ENCODE measurements around the gene EXOC3L1.

The EXOC3L1 gene

DNA sequence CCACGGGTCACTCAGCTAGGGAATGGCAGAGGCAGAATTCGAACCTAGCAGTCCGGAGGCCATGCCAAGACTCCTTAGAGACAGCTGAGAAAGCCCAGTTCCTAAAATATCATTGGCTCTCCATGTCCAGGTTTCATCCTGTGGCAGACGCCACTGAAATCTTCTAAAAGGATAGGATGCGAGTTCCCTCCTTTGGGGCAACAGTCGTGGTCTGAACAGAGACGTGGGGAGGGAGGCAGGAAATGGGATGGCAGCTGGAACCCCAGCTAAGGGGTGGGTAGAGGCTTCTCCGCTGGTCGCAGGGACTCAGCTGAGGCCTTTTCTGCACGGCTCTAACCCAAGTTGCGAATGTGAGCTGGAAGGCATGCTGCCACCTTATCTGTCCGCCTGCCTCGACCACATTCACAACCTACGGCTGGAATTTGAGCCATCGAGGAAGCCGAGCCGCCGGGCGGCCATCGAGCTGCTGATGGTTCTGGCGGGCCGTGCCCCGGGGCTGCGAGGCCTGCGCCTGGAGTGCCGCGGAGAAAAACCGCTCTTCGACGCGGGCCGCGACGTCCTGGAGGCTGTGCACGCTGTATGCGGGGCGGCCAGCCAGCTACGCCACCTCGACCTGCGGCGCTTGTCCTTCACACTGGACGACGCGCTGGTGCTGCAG lies 27.3 kb downstream of the EXOC3L1 start:
- no peak for ATAC-seq
- no peak for TF ChIP-seq TOX (CRISPR knock-in tag; IDR thresholded peaks at IDR 0.05; ENCODE audit: borderline replicate concordance)
- no peak for TF ChIP-seq ZC3H10 (CRISPR knock-in tag; IDR thresholded peaks at IDR 0.05)
- no peak for TF ChIP-seq ARNTL (CRISPR knock-in tag; IDR thresholded peaks at IDR 0.05; ENCODE audit: borderline replicate concordance, low read depth)
- no peak for TF ChIP-seq POU6F1 (CRISPR knock-in tag; IDR thresholded peaks at IDR 0.05; ENCODE audit: borderline replicate concordance, low read depth)
- no peak for TF ChIP-seq RARB (CRISPR knock-in tag; IDR thresholded peaks at IDR 0.05)

DNA sequence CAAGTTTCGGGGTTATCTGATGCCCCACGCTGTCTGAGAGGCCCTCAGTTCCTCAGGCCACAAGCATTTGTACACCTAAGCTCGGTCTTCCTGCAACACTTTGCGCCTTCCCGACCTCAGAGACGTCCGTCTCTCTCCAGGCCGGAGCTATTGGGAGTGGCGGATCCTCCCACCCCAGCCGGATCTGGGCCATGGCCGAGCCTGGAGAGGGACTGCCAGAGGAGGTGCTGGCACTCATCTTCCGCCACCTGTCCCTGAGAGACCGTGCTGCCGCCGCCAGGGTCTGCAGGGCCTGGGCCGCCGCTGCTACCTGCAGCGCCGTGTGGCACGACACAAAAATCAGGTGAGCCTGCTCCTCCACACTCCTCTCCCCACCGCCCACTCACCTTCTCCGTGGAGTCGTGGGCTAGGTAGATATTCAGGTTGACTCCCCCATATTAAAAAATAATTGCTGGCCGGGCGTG lies 28.3 kb downstream of the EXOC3L1 start:
- no peak for TF ChIP-seq TOX (CRISPR knock-in tag; IDR thresholded peaks at IDR 0.05; ENCODE audit: borderline replicate concordance)
- TF ChIP-seq, protein P1, sequence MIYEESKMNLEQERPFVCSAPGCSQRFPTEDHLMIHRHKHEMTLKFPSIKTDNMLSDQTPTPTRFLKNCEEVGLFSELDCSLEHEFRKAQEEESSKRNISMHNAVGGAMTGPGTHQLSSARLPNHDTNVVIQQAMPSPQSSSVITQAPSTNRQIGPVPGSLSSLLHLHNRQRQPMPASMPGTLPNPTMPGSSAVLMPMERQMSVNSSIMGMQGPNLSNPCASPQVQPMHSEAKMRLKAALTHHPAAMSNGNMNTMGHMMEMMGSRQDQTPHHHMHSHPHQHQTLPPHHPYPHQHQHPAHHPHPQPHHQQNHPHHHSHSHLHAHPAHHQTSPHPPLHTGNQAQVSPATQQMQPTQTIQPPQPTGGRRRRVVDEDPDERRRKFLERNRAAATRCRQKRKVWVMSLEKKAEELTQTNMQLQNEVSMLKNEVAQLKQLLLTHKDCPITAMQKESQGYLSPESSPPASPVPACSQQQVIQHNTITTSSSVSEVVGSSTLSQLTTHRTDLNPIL (CRISPR knock-in tag; IDR thresholded peaks at IDR 0.05; ENCODE audit: low read depth): no peak
- no peak for TF ChIP-seq ZNF565 (CRISPR knock-in tag; conservative IDR thresholded peaks at IDR 0.05; ENCODE audit: low read depth)
- TF ChIP-seq OSR1 (CRISPR knock-in tag; IDR thresholded peaks at IDR 0.05): no peak
- TF ChIP-seq ARNTL (CRISPR knock-in tag; IDR thresholded peaks at IDR 0.05; ENCODE audit: borderline replicate concordance, low read depth): no peak
- TF ChIP-seq ZNF8 (CRISPR knock-in tag; IDR thresholded peaks at IDR 0.05): no peak
- no peak for TF ChIP-seq RARB (CRISPR knock-in tag; IDR thresholded peaks at IDR 0.05)
- TF ChIP-seq ESRRG (CRISPR knock-in tag; IDR thresholded peaks at IDR 0.05): no peak
- TF ChIP-seq CSDC2 (CRISPR knock-in tag; IDR thresholded peaks at IDR 0.05): no peak
- no peak for TF ChIP-seq POU6F1 (CRISPR knock-in tag; IDR thresholded peaks at IDR 0.05; ENCODE audit: borderline replicate concordance, low read depth)
- TF ChIP-seq ZFP30 (CRISPR knock-in tag; IDR thresholded peaks at IDR 0.05): no peak
- TF ChIP-seq TCF4 (CRISPR knock-in tag; IDR thresholded peaks at IDR 0.05; ENCODE audit: borderline replicate concordance): no peak
- no peak for TF ChIP-seq PATZ1 (CRISPR knock-in tag; IDR thresholded peaks at IDR 0.05; ENCODE audit: borderline replicate concordance)
- TF ChIP-seq GLIS3 (CRISPR knock-in tag; IDR thresholded peaks at IDR 0.05): no peak
- no peak for TF ChIP-seq ZNF70 (CRISPR knock-in tag; IDR thresholded peaks at IDR 0.05)
- TF ChIP-seq SNAI2 (CRISPR knock-in tag; IDR thresholded peaks at IDR 0.05): no peak
- TF ChIP-seq ZC3H10 (CRISPR knock-in tag; IDR thresholded peaks at IDR 0.05): no peak
- TF ChIP-seq PPARA (CRISPR knock-in tag; IDR thresholded peaks at IDR 0.05; ENCODE audit: borderline replicate concordance): no peak
- TF ChIP-seq ZFP3 (CRISPR knock-in tag; IDR thresholded peaks at IDR 0.05): no peak
- ATAC-seq: no peak

DNA sequence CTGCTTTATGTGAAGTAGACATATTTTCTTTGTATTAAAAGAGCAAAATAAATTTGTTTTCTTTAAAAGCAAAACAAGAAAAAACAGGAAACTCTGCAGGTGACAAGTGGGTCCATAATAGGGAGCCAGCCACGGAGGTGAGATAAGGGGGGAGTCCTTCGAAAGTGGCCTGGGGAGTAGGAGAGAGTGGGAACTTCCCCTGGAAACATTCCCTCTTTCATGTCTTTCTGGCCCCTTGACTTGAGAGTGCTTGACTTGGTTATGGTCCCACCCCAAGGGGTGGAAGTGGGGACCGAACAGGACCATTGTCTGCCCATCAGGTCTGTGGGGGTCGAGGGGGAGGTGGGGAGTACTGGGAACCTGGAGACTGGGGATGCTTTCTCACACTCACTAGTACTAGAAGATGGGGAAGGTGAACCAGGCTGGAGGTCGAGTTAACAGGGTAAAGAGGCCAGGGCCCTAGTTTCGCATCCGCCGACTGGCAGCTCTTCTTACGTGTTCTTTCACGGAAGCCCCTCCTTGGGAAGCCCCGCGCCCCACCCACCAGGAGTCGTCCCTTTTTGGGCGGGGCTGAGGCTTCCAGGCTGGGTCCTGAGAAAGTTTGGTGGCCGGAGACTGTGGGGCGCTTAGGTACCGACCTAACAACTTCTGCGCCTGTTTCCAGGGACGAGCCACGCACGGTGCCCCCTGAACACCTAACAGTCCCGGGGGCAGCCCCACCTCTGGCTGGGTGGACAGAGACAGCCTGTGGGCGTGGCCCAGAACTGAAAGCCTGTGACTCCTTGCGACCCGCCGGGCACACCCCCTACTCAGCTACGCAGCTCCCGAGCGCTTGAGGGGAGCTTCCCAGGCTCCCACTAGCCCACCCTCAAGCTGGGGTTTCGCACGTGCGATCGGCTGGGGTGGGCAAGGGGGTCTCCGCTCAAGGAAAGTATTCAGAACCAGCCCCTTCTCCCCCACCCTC lies 31.0 kb downstream of the EXOC3L1 start:
- peak; percentile 19 for ATAC-seq
- TF ChIP-seq PATZ1 (CRISPR knock-in tag; IDR thresholded peaks at IDR 0.05; ENCODE audit: borderline replicate concordance) (no peak), ZFP30 (CRISPR knock-in tag; IDR thresholded peaks at IDR 0.05) (no peak), POU6F1 (CRISPR knock-in tag; IDR thresholded peaks at IDR 0.05; ENCODE audit: borderline replicate concordance, low read depth) (no peak), PPARA (CRISPR knock-in tag; IDR thresholded peaks at IDR 0.05; ENCODE audit: borderline replicate concordance) (no peak), TOX (CRISPR knock-in tag; IDR thresholded peaks at IDR 0.05; ENCODE audit: borderline replicate concordance) (no peak), ZNF8 (CRISPR knock-in tag; IDR thresholded peaks at IDR 0.05) (no peak), CSDC2 (CRISPR knock-in tag; IDR thresholded peaks at IDR 0.05) (no peak), ARNTL (CRISPR knock-in tag; IDR thresholded peaks at IDR 0.05; ENCODE audit: borderline replicate concordance, low read depth) (no peak)
- TF ChIP-seq, protein P2, sequence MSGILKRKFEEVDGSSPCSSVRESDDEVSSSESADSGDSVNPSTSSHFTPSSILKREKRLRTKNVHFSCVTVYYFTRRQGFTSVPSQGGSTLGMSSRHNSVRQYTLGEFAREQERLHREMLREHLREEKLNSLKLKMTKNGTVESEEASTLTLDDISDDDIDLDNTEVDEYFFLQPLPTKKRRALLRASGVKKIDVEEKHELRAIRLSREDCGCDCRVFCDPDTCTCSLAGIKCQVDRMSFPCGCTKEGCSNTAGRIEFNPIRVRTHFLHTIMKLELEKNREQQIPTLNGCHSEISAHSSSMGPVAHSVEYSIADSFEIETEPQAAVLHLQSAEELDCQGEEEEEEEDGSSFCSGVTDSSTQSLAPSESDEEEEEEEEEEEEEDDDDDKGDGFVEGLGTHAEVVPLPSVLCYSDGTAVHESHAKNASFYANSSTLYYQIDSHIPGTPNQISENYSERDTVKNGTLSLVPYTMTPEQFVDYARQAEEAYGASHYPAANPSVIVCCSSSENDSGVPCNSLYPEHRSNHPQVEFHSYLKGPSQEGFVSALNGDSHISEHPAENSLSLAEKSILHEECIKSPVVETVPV (CRISPR knock-in tag; IDR thresholded peaks at IDR 0.05): no peak

Measured in SK-N-SH treated with all-trans-retinoic acid at 6 μM for 48 hours (cell line).